H1 (cell line): Measurements from ENCODE around the gene PRDX5. TPM values are rescaled to one million over a fixed set of nuclear protein-coding genes. Genes with fewer than 3 reads are reported as not detected.

Experiments
- CTCF ChIA-PET: fragments of 300-600 bp; sonication (Branson Sonifier 250); formaldehyde crosslinking; loops from one replicate; lab custom pipeline; 2021; ENCODE audit not compliant: partially characterized antibody; lab: Charles Lee
- POLR2A ChIA-PET: fragments of 300-600 bp; sonication (Branson Sonifier 250); formaldehyde crosslinking; loops from one replicate; lab custom pipeline; 2021; ENCODE audit warnings: inconsistent platforms; ENCODE audit not compliant: partially characterized antibody; lab: Charles Lee
- DNase-seq, 2 experiments: peaks; one replicate each; pipeline versions ENCODE4 v3.0.0 to v3.0.0-alpha.2; 2010 to 2022; ENCODE audit warnings: low spot score in 2 of 2, low read depth in 1 of 2, mixed read lengths in 1 of 2
- FAIRE-seq: peaks from 2 replicates; lab custom pipeline; 2011; peaks lifted over from hg19 to GRCh38; lab: Jason Lieb, UNC
- H2AFZ ChIP-seq: 2 replicates; pipeline ENCODE4 v1.8.1; 2012; ENCODE audit warnings: low read length, inconsistent platforms
- H2AK5ac ChIP-seq: 2 replicates; pipeline ENCODE4 v1.6.1; 2013; ENCODE audit warnings: low read depth, low read length
- H2BK120ac ChIP-seq: replicated peaks from 2 replicates; pipeline ENCODE3; 2013; ENCODE audit warnings: low read depth, low read length, inconsistent platforms
- H2BK12ac ChIP-seq: 2 replicates; pipeline ENCODE4 v1.6.1; 2013; ENCODE audit warnings: low read depth, low read length
- H2BK15ac ChIP-seq: 2 replicates; pipeline ENCODE4 v1.6.1; 2013; ENCODE audit warnings: low read length
- H2BK20ac ChIP-seq: 2 replicates; pipeline ENCODE4 v1.6.1; 2013; ENCODE audit warnings: low read length
- H2BK5ac ChIP-seq: 2 replicates; pipeline ENCODE4 v1.6.1; 2013; ENCODE audit warnings: low read depth, low read length
- H3K14ac ChIP-seq: 2 replicates; pipeline ENCODE4 v1.6.1; 2013; ENCODE audit warnings: inconsistent platforms; ENCODE audit not compliant: insufficient read length
- H3K18ac ChIP-seq: 2 replicates; pipeline ENCODE4 v1.6.1; 2013; ENCODE audit warnings: low read length; ENCODE audit errors: extremely low read depth
- H3K23ac ChIP-seq: 2 replicates; pipeline ENCODE4 v1.6.1; 2013; ENCODE audit warnings: inconsistent platforms; ENCODE audit not compliant: insufficient read length
- H3K23me2 ChIP-seq: 2 replicates; pipeline ENCODE4 v1.6.1; 2013; ENCODE audit warnings: low read depth, low read length
- H3K27ac ChIP-seq: 2 replicates; pipeline ENCODE4 v1.6.1; 2011; ENCODE audit warnings: low read depth, low read length, inconsistent platforms
- H3K27me3 ChIP-seq, 4 experiments: replicated peaks in 1 of 4; 1 replicate in 1 of 4; 2 replicates in 3 of 4; pipeline versions ENCODE4 v1.6.1 to v1.8.1; 2011 to 2013; ENCODE audit warnings: low read length in 3 of 4, mild to moderate bottlenecking in 3 of 4, inconsistent platforms in 2 of 4, mixed read lengths in 2 of 4, moderate library complexity in 1 of 4; ENCODE audit not compliant: control insufficient read depth in 3 of 4, insufficient read depth in 3 of 4; ENCODE audit errors: extremely low read depth in 1 of 4
- H3K36me3 ChIP-seq, 4 experiments: 2 replicates each; pipeline versions ENCODE4 v1.6.1 to v1.8.1; 2011 to 2013; ENCODE audit warnings: mild to moderate bottlenecking in 4 of 4, low read length in 3 of 4, moderate library complexity in 2 of 4, control low read depth in 1 of 4, inconsistent platforms in 1 of 4; ENCODE audit not compliant: insufficient read depth in 4 of 4, control insufficient read depth in 2 of 4
- H3K4ac ChIP-seq: replicated peaks from 2 replicates; pipeline ENCODE3; 2013; ENCODE audit warnings: low read length, low read depth, mixed read lengths, inconsistent platforms; ENCODE audit not compliant: insufficient read length
- H3K4me1 ChIP-seq, 4 experiments: replicated peaks in 1 of 4; 1 replicate in 1 of 4; 2 replicates in 3 of 4; pipeline versions ENCODE4 v1.6.1 to v1.8.1; 2011 to 2013; ENCODE audit warnings: low read length in 3 of 4, inconsistent platforms in 2 of 4, mixed read lengths in 1 of 4; ENCODE audit not compliant: insufficient read depth in 4 of 4, control insufficient read depth in 3 of 4
- H3K4me2 ChIP-seq, 2 experiments: 2 replicates each; pipeline versions ENCODE4 v1.6.1 to v1.8.1; 2011 to 2013; ENCODE audit warnings: low read depth in 2 of 2, low read length in 2 of 2, control low read depth in 1 of 2, inconsistent platforms in 1 of 2, mild to moderate bottlenecking in 1 of 2; ENCODE audit not compliant: insufficient read depth in 1 of 2
- H3K4me3 ChIP-seq, 4 experiments: fragments of 200-600, 300-600 bp in 1 of 4; sonication (generic), shearing (Covaris generic), sonication (Bioruptor Twin) in 1 of 4; 2 replicates each; pipeline versions ENCODE4 v1.5.1 to v1.8.1; 2011 to 2016; ENCODE audit warnings: low read length in 4 of 4, low read depth in 3 of 4, control low read depth in 2 of 4, inconsistent platforms in 2 of 4, mild to moderate bottlenecking in 2 of 4, mixed read lengths in 1 of 4, moderate library complexity in 1 of 4; ENCODE audit not compliant: insufficient read depth in 2 of 4; ENCODE audit errors: extremely low read depth in 1 of 4
- H3K56ac ChIP-seq: replicated peaks from 2 replicates; pipeline ENCODE3; 2013; ENCODE audit warnings: low read depth, mild to moderate bottlenecking, mixed read lengths, low read length, inconsistent platforms; ENCODE audit not compliant: insufficient read length
- H3K79me1 ChIP-seq: 2 replicates; pipeline ENCODE4 v1.6.1; 2013; ENCODE audit warnings: low read depth, low read length, control low read depth
- H3K79me2 ChIP-seq, 2 experiments: 2 replicates each; pipeline versions ENCODE4 v1.6.1 to v1.8.1; 2012 to 2013; ENCODE audit warnings: low read length in 2 of 2, mild to moderate bottlenecking in 2 of 2, inconsistent platforms in 1 of 2; ENCODE audit not compliant: insufficient read depth in 2 of 2, control insufficient read depth in 1 of 2
- H3K9ac ChIP-seq, 4 experiments: replicated peaks in 1 of 4; 1 replicate in 1 of 4; 2 replicates in 3 of 4; pipeline versions ENCODE4 v1.6.1 to v1.8.1; 2011 to 2013; ENCODE audit warnings: low read depth in 3 of 4, low read length in 3 of 4, control low read depth in 2 of 4, mild to moderate bottlenecking in 2 of 4, moderate library complexity in 2 of 4, inconsistent platforms in 1 of 4; ENCODE audit errors: extremely low read depth in 1 of 4
- H3K9me3 ChIP-seq, 2 experiments: 2 replicates each; pipeline versions ENCODE4 v1.6.1 to v1.8.1; 2012 to 2013; ENCODE audit warnings: mild to moderate bottlenecking in 2 of 2, moderate library complexity in 2 of 2, control low read depth in 1 of 2, inconsistent platforms in 1 of 2, low read depth in 1 of 2, low read length in 1 of 2, mixed read lengths in 1 of 2; ENCODE audit not compliant: insufficient read depth in 2 of 2
- H4K20me1 ChIP-seq, 2 experiments: replicated peaks in 1 of 2; 2 replicates each; pipeline versions ENCODE3 to v1.8.1; 2011 to 2013; ENCODE audit warnings: inconsistent platforms in 2 of 2, low read length in 2 of 2, mild to moderate bottlenecking in 1 of 2; ENCODE audit not compliant: insufficient read depth in 2 of 2, control insufficient read depth in 1 of 2
- H4K5ac ChIP-seq: 2 replicates; pipeline ENCODE4 v1.6.1; 2013; ENCODE audit warnings: low read length, low read depth, mixed read lengths, inconsistent platforms; ENCODE audit not compliant: insufficient read length
- H4K8ac ChIP-seq: 2 replicates; pipeline ENCODE4 v1.8.0; 2013; ENCODE audit warnings: mild to moderate bottlenecking, moderate library complexity, low read length, inconsistent platforms; ENCODE audit not compliant: insufficient read depth; ENCODE audit errors: extremely low read depth
- H4K91ac ChIP-seq: replicated peaks from 2 replicates; pipeline ENCODE3; 2013; ENCODE audit warnings: low read length, mixed read lengths, inconsistent platforms; ENCODE audit not compliant: insufficient read length
- BACH1 ChIP-seq: IDR thresholded peaks from 2 replicates; pipeline ENCODE4 v1.6.1; 2012; ENCODE audit warnings: low read length, improper control_type of control experiment
- CBX8 ChIP-seq: fragments of 300-800, 300-1000 bp; sonication (generic); IDR thresholded peaks from 2 replicates; pipeline ENCODE4 v1.7.1; 2016; ENCODE audit warnings: low read depth, low read length, borderline replicate concordance
- POLR2A ChIP-seq, 2 experiments: IDR thresholded peaks; 1 replicate in 1 of 2; 2 replicates in 1 of 2; pipeline ENCODE4 v1.6.1; 2011; ENCODE audit warnings: low read depth in 2 of 2, low read length in 2 of 2, mild to moderate bottlenecking in 2 of 2; ENCODE audit errors: control extremely low read depth in 1 of 2
- SIN3A ChIP-seq, 2 experiments: IDR thresholded peaks in 1 of 2; conservative IDR thresholded peaks in 1 of 2; 2 replicates each; pipeline ENCODE4 v1.6.1; 2011 to 2012; ENCODE audit warnings: low read length in 2 of 2, improper control_type of control experiment in 1 of 2, low read depth in 1 of 2, mild to moderate bottlenecking in 1 of 2
- SP2 ChIP-seq: IDR thresholded peaks from 2 replicates; pipeline ENCODE4 v1.6.1; 2012; ENCODE audit warnings: mild to moderate bottlenecking, low read length, inconsistent platforms
- TAF7 ChIP-seq: optimal IDR thresholded peaks from 2 replicates; pipeline ENCODE3; 2011; ENCODE audit warnings: low read depth, mild to moderate bottlenecking, inconsistent platforms, low read length, moderate library complexity, borderline replicate concordance
- TBP ChIP-seq: IDR thresholded peaks from 2 replicates; pipeline ENCODE4 v1.6.1; 2011; ENCODE audit warnings: low read depth, low read length, improper control_type of control experiment
- WGBS, 2 experiments: shearing (Covaris generic) in 1 of 2; methylation state at CpG; one replicate each; pipeline versions ENCODE4 v1.1.6 to v1.1.7; 2013 to 2015; ENCODE audit warnings: low lambda C conversion rate in 2 of 2, mixed read lengths in 2 of 2, inconsistent platforms in 1 of 2, low coverage in 1 of 2, missing lambda C conversion rate in 1 of 2; ENCODE audit not compliant: insufficient replicate concordance in 2 of 2, insufficient coverage in 1 of 2, insufficient read length in 1 of 2; ENCODE audit errors: extremely low coverage in 1 of 2, missing lambda C conversion rate in 1 of 2; 5-methylcytosine and 5-hydroxymethylcytosine counted together
- polyA plus RNA-seq, 7 experiments: library from polyadenylated mRNA; depleted of rRNA in 3 of 7; stranded (reverse) in 5 of 7; unstranded in 2 of 7; fragments of >200 nt in 5 of 7; fragments of 200-250 nt in 2 of 7; gene quantifications; 1 replicate in 5 of 7; 2 replicates in 1 of 7; 4 replicates in 1 of 7; pipeline versions ENCODE4 v1.2.1 to v1.2.3, GENCODE V29; 2011 to 2013; ENCODE audit warnings: missing spikeins in 2 of 7, mixed read lengths in 2 of 7
- total RNA-seq: library from RNA; stranded (reverse); fragmentation: NEBNext Ultra II Directional; extraction: Animal tissue kit (Norgen Biotek cat#: 25700); gene quantifications from 2 replicates; pipeline ENCODE4 v1.2.1, GENCODE V29; 2021
- TF ChIP-seq, protein P1 (sequence below): IDR thresholded peaks from 2 replicates; pipeline ENCODE4 v1.6.1; 2011; ENCODE audit warnings: low read depth, mild to moderate bottlenecking, low read length; ENCODE audit not compliant: insufficient read depth

PRDX5 gene
- total and polyA plus RNA-seq, 2 of the 8 experiments (the other 6 are each of a cell fraction or from before 2014, with no cell fraction given): 201 to 582 TPM

DNA sequence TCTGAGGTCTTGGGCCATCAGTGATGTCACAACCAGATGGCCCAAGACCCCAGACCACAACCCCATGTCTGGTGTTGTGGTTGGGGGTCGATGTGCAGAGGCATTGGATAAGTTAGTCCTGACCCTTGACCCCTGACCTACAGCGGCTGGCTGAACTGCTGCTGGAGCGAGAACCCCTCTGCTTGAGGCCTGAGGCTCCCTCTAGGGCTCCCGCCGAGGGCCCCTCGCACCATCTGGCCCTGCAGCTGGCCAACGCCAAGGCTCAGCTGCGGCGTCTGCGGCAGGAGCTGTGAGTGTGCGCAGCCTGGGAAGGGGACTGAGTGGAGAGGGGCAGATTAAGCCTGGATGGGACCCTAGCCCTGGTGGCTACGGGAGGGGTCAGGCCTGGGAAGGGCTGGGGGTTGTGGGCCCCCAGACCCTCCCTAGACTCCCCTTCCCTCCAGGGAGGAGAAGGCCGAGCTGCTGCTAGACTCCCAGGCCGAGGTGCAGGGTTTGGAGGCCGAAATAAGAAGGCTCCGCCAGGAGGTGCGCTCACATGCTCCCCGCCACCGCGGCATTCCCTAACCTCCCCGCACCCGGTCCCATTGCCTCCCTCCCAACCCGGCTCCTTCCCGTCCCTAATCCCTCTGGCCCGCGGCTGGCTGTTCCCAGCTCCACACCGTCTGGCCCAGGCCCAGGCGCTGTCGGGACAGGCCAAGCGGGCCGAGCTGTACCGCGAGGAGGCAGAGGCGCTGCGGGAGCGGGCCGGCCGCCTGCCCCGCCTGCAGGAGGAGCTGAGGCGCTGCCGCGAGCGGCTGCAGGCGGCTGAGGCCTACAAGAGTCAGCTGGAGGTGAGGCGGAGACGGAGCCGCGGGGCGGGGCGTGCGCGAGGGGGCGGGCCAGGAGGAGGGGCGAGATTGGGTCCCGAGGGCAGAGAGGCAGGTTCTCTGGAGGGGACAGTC, 24.2 kb downstream of the PRDX5 start:
- WGBS, 2 experiments: 28% methylated on average over 43 of the region's 55 CpGs; no CpG with 5 or more reads in 1 of the 2 experiments
- H3K27ac ChIP-seq: no peak overlapping the region
- H4K20me1 ChIP-seq: peaks cover 0 to 2% of the 10 kb centered on the region in 2 experiments
- no peaks in the 10 kb centered on the region for H3K9me3 ChIP-seq
- no peak overlapping the region for H2BK20ac ChIP-seq
- H2BK120ac ChIP-seq: no peak overlapping the region
- H3K4me1 ChIP-seq: peaks cover 0 to 23% (median 17%) of the 10 kb centered on the region in 4 experiments; a peak in 6 of 7 replicates
- no peak overlapping the region for H3K14ac ChIP-seq
- peak overlapping the region; percentile 71 to 78 for H3K4me2 ChIP-seq
- no peaks in the 10 kb centered on the region for H3K79me2 ChIP-seq
- H3K36me3 ChIP-seq: no peaks in the 10 kb centered on the region
- H3K9ac ChIP-seq: no peak overlapping the region; a peak in 3 of 7 replicates
- H2BK15ac ChIP-seq: peak overlapping the region; percentile 98; the same call in 1 of the 2 replicates
- no peak overlapping the region for H3K23ac ChIP-seq
- H3K56ac ChIP-seq: peak overlapping the region; percentile 36
- DNase-seq (peak; percentile 86 to 99), FAIRE-seq (no peak)
- H3K27me3 ChIP-seq: peaks cover 0 to 2% (median 0%) of the 10 kb centered on the region in 4 experiments; a peak in 1 of 7 replicates
- H3K23me2 ChIP-seq: peaks cover 11% of the 10 kb centered on the region; the same call in 1 of the 2 replicates
- ChIA-PET POLR2A (interaction anchor here (0.6 to 6.1 kb wide), 12 partner anchors 8 to 156 kb away, joined by 3 to 38 read pairs (median 5); partner anchors contain the start of genes BAD, ESRRA, PRDX5 and STIP1), CTCF (interaction anchor here (0.7 to 37.6 kb wide), 18 partner anchors 5 to 362 kb away, joined by 3 to 614 read pairs (median 4); partner anchors contain the start of genes BAD, CATSPERZ, CCDC88B and ESRRA)
- H3K4me3 ChIP-seq: peak overlapping the region; percentile 25 to 69 (median 34); a peak in 7 of 8 replicates
- H2BK12ac ChIP-seq: 0 out of 2 replicates have a peak overlapping the region, but pooled peaks have one; percentile 60
- peak overlapping the region; percentile 54 for H4K8ac ChIP-seq
- peak overlapping the region; percentile 87 for H3K18ac ChIP-seq
- H2AK5ac ChIP-seq: no peak overlapping the region
- peak overlapping the region; percentile 60; the same call in 1 of the 2 replicates for H2BK5ac ChIP-seq
- H4K91ac ChIP-seq: peak overlapping the region; percentile 58
- peak overlapping the region; percentile 76 for H4K5ac ChIP-seq
- H3K79me1 ChIP-seq: no peaks in the 10 kb centered on the region
- H2AFZ ChIP-seq: no peak overlapping the region; the same call in 1 of the 2 replicates
- no peak overlapping the region for H3K4ac ChIP-seq
- TF ChIP-seq TAF7 (peak; percentile 63), SIN3A (conservative IDR thresholded peaks at IDR 0.05 in 1 of 2, IDR thresholded peaks at IDR 0.05 in 1 of 2; ENCODE audit: low read depth in 1 of 2, low read length in 2 of 2) (no peak; a peak in 1 of 4 replicates), SP2 (no peak), POLR2A (IDR thresholded peaks at IDR 0.05; ENCODE audit: control extremely low read depth in 1 of 2, low read depth in 2 of 2, low read length in 2 of 2) (peak in 1 of 2 experiments; percentile 57; a peak in 2 of 3 replicates), BACH1 (peak; percentile 28; the same call in 1 of the 2 replicates), CBX8 (no peak), TBP (peak; percentile 43; the same call in 1 of the 2 replicates)
- TF ChIP-seq, protein P1, sequence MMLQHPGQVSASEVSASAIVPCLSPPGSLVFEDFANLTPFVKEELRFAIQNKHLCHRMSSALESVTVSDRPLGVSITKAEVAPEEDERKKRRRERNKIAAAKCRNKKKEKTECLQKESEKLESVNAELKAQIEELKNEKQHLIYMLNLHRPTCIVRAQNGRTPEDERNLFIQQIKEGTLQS: no peak
